HG03095 (cell line): ENCODE results near the gene NPAS3.

Source experiments
- ATAC-seq: cut with Tn5 transposase; IDR thresholded peaks from one replicate; pipeline ENCODE4 v1.9.1; 2021; ENCODE audit warnings: moderate library complexity; ENCODE audit not compliant: unreplicated experiment

NPAS3 gene

GRCh38 chr14:33240466-33240865, 301.8 kb downstream of the NPAS3 start:
- ATAC-seq: no peak

- no peak for ATAC-seq
These were observed 302.7 kb downstream of the NPAS3 start for GRCh38 chr14:33241331-33241730.

GRCh38 chr14:33249233-33249820, 310.6 kb downstream of the NPAS3 start:
- ATAC-seq: no peak

GRCh38 chr14:33250963-33251362, 312.3 kb downstream of the NPAS3 start:
- ATAC-seq: no peak

GRCh38 chr14:33254342-33254741, 315.7 kb downstream of the NPAS3 start:
- ATAC-seq: no peak

GRCh38 chr14:33254861-33255395, 316.2 kb downstream of the NPAS3 start:
- ATAC-seq: no peak

- ATAC-seq: no peak
These were observed 319.1 kb downstream of the NPAS3 start for GRCh38 chr14:33257796-33258195.

GRCh38 chr14:33259764-33260163, 321.1 kb downstream of the NPAS3 start:
- no peak for ATAC-seq

- no peak for ATAC-seq
These were observed 332.5 kb downstream of the NPAS3 start for GRCh38 chr14:33271216-33271615.

GRCh38 chr14:33271891-33272290, 333.2 kb downstream of the NPAS3 start:
- ATAC-seq: no peak

- ATAC-seq: no peak
These were observed 335.3 kb downstream of the NPAS3 start for GRCh38 chr14:33273978-33274377.

- ATAC-seq: no peak
These were observed 337.2 kb downstream of the NPAS3 start for GRCh38 chr14:33275879-33276278.

- ATAC-seq: no peak
These were observed 341.2 kb downstream of the NPAS3 start for GRCh38 chr14:33279865-33280264.

- no peak for ATAC-seq
These were observed 342.0 kb downstream of the NPAS3 start for GRCh38 chr14:33280646-33281045.

GRCh38 chr14:33282331-33283230, 343.9 kb downstream of the NPAS3 start:
- ATAC-seq: no peak

GRCh38 chr14:33285902-33286700, 347.4 kb downstream of the NPAS3 start:
- ATAC-seq: no peak

- no peak for ATAC-seq
These were observed 348.5 kb downstream of the NPAS3 start for GRCh38 chr14:33287189-33287588.

- ATAC-seq: no peak
These were observed 352.0 kb downstream of the NPAS3 start for GRCh38 chr14:33290641-33291040.

GRCh38 chr14:33291529-33292104, 352.9 kb downstream of the NPAS3 start:
- ATAC-seq: no peak

- no peak for ATAC-seq
These were observed 355.7 kb downstream of the NPAS3 start for GRCh38 chr14:33294419-33294818.

- ATAC-seq: no peak
These were observed 358.9 kb downstream of the NPAS3 start for GRCh38 chr14:33297565-33297964.
